Measurements from ENCODE around the gene SNED1. TPM values are rescaled to one million over a fixed set of nuclear protein-coding genes. Genes with fewer than 3 reads are reported as not detected.

The SNED1 gene
- total and polyA plus RNA-seq, 9 of the 15 experiments (the other 6 are each of a cell fraction or from before 2014, with no cell fraction given): 0.03 to 0.07 (median 0.05) TPM; not detected in 5

DNA sequence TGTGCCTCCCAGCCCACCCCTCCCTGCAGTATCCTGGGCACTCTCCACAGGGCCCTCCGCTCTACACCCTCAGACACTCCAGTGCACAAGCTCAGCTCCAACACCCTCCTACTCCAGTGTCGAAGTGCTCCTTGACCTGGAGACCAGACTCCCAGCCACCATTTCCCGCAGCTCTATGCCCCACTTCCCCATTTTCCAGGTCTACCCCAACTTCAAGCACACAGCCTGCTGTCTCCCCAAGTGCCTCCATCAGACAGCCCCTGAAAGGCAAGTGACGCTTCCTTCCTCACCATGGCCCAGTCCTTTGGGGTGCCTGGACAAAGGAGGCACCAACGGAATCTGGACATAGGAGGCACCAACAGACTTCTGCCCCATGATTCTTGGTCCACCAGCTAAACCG, 143.6 kb downstream of the SNED1 start:
- Histone ChIP-seq H4K20me1 (replicated peaks; ENCODE audit: control insufficient read depth, insufficient read depth, low read length) (no peaks in the 10 kb centered on the region), H3K27me3 (ENCODE audit: control insufficient read depth in 2 of 2, insufficient read depth in 2 of 2, low read length in 2 of 2) (no peaks in the 10 kb centered on the region), H2AFZ (ENCODE audit: low read depth, low read length) (no peak overlapping the region), H3K9me3 (replicated peaks; ENCODE audit: control insufficient read depth, insufficient read depth, low read depth, low read length) (no peaks in the 10 kb centered on the region), H3K27ac (ENCODE audit: extremely low read depth, low read depth, low read length) (no peak overlapping the region), H3K9ac (ENCODE audit: insufficient read depth in 1 of 2, low read depth in 2 of 2, low read length in 2 of 2) (no peak overlapping the region; a peak in 1 of 4 replicates), H3K79me2 (ENCODE audit: control insufficient read depth, insufficient read depth, low read length) (peaks cover 8% of the 10 kb centered on the region; the same call in 1 of the 3 replicates), H3K4me3 (no peak overlapping the region), H3K4me2 (ENCODE audit: insufficient read depth, low read length) (no peak overlapping the region), H3K4me1 (replicated peaks in 1 of 2; ENCODE audit: control insufficient read depth in 2 of 2, insufficient read depth in 2 of 2, low read length in 2 of 2) (peaks cover 0 to 3% of the 10 kb centered on the region in 2 experiments; a peak in 1 of 5 replicates), H3K36me3 (ENCODE audit: control insufficient read depth, insufficient read depth, low read length) (peaks cover 24% of the 10 kb centered on the region; the same call in 1 of the 3 replicates), H3K9me1 (ENCODE audit: control insufficient read depth, insufficient read depth, low read length) (no peaks in the 10 kb centered on the region)
- ATAC-seq (no peak), FAIRE-seq (no peak), DNase-seq (ENCODE audit: extremely low read depth in 1 of 4, low spot score in 3 of 4) (no peak)
- no peak for TF ChIP-seq ZBED1 (IDR thresholded peaks at IDR 0.05)
- TF ChIP-seq SPI1 (IDR thresholded peaks at IDR 0.05; ENCODE audit: borderline replicate concordance, low read depth, low read length): peak; percentile 59; the same call in 1 of the 2 replicates
- intact Hi-C loops (cut with micrococcal nuclease) (no loop called here), in situ Hi-C loops (cut with MboI) (no loop called here)
- 88% methylated on average over 5 of the region's 6 CpGs for WGBS (ENCODE audit: insufficient coverage, low coverage, missing lambda C conversion rate)
- no TSS peak for BruUV-seq (replicated peaks)
- POLR2A ChIA-PET: interaction anchor here (0.6 kb wide), 1 partner anchor 118 kb away, joined by 3 read pairs; no protein-coding TSS in a partner anchor
- CTCF ChIA-PET (ENCODE audit: low intra/inter-chr PET ratio): no interaction called here

DNA sequence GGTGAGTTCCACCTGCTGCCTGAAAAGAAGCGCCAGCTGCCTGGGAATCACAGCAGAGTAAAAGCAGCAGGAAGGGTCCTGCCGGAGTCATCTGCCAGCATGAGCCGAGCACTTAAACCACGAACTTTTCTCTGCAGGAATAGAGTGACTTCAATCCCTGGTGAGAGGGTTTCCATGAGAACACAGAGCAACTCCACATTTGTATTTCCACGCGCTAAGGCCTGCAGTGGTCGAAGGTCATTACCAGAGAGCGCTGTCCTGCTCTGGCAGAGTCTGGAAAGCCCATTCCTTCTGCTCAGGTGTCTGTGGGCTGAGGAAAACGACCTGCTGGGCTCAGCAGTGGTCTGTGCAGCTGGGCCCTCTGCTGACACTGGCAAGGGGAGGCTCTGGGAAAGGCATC, 144.2 kb downstream of the SNED1 start:
- Histone ChIP-seq H3K27ac (ENCODE audit: extremely low read depth, low read depth, low read length) (no peak overlapping the region), H3K4me3 (no peak overlapping the region), H3K9me3 (replicated peaks; ENCODE audit: control insufficient read depth, insufficient read depth, low read depth, low read length) (no peaks in the 10 kb centered on the region), H3K9me1 (ENCODE audit: control insufficient read depth, insufficient read depth, low read length) (no peaks in the 10 kb centered on the region), H4K20me1 (replicated peaks; ENCODE audit: control insufficient read depth, insufficient read depth, low read length) (no peaks in the 10 kb centered on the region), H2AFZ (ENCODE audit: low read depth, low read length) (no peak overlapping the region), H3K27me3 (ENCODE audit: control insufficient read depth in 2 of 2, insufficient read depth in 2 of 2, low read length in 2 of 2) (no peaks in the 10 kb centered on the region), H3K9ac (ENCODE audit: insufficient read depth in 1 of 2, low read depth in 2 of 2, low read length in 2 of 2) (no peak overlapping the region), H3K4me2 (ENCODE audit: insufficient read depth, low read length) (no peak overlapping the region), H3K36me3 (ENCODE audit: control insufficient read depth, insufficient read depth, low read length) (peaks cover 24% of the 10 kb centered on the region; the same call in 1 of the 3 replicates), H3K4me1 (replicated peaks in 1 of 2; ENCODE audit: control insufficient read depth in 2 of 2, insufficient read depth in 2 of 2, low read length in 2 of 2) (peaks cover 0 to 3% of the 10 kb centered on the region in 2 experiments; a peak in 1 of 5 replicates), H3K79me2 (ENCODE audit: control insufficient read depth, insufficient read depth, low read length) (peaks cover 8% of the 10 kb centered on the region; the same call in 2 of the 3 replicates)
- TF ChIP-seq, protein P1, sequence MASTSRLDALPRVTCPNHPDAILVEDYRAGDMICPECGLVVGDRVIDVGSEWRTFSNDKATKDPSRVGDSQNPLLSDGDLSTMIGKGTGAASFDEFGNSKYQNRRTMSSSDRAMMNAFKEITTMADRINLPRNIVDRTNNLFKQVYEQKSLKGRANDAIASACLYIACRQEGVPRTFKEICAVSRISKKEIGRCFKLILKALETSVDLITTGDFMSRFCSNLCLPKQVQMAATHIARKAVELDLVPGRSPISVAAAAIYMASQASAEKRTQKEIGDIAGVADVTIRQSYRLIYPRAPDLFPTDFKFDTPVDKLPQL (IDR thresholded peaks at IDR 0.05; ENCODE audit: extremely low read depth, insufficient read length): no peak
- TF ChIP-seq PRMT5 (CRISPR knock-in tag; IDR thresholded peaks at IDR 0.05): no peak
- TF ChIP-seq NELFE (IDR thresholded peaks at IDR 0.05; ENCODE audit: insufficient read depth, insufficient read length): no peak
- TF ChIP-seq, protein P2, sequence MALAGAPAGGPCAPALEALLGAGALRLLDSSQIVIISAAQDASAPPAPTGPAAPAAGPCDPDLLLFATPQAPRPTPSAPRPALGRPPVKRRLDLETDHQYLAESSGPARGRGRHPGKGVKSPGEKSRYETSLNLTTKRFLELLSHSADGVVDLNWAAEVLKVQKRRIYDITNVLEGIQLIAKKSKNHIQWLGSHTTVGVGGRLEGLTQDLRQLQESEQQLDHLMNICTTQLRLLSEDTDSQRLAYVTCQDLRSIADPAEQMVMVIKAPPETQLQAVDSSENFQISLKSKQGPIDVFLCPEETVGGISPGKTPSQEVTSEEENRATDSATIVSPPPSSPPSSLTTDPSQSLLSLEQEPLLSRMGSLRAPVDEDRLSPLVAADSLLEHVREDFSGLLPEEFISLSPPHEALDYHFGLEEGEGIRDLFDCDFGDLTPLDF (CRISPR knock-in tag; IDR thresholded peaks at IDR 0.05): no peak
- TF ChIP-seq TBP (optimal IDR thresholded peaks at IDR 0.05; ENCODE audit: low read depth, low read length): no peak
- TF ChIP-seq, protein P3, sequence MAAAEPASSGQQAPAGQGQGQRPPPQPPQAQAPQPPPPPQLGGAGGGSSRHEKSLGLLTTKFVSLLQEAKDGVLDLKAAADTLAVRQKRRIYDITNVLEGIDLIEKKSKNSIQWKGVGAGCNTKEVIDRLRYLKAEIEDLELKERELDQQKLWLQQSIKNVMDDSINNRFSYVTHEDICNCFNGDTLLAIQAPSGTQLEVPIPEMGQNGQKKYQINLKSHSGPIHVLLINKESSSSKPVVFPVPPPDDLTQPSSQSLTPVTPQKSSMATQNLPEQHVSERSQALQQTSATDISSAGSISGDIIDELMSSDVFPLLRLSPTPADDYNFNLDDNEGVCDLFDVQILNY (CRISPR knock-in tag; IDR thresholded peaks at IDR 0.05): no peak
- no peak for TF ChIP-seq FOSL1 (tag; conservative IDR thresholded peaks at IDR 0.05)
- no peak for TF ChIP-seq MBD2 (IDR thresholded peaks at IDR 0.05; ENCODE audit: borderline replicate concordance, low read depth)
- TF ChIP-seq ZC3H4 (CRISPR knock-in tag; IDR thresholded peaks at IDR 0.05; ENCODE audit: borderline replicate concordance): no peak
- no TSS peak for BruUV-seq (replicated peaks)
- POLR2A ChIA-PET: no interaction called here
- no peak for DNase-seq (ENCODE audit: extremely low read depth in 1 of 4, low spot score in 3 of 4)
- 94% methylated on average over 7 of the region's 9 CpGs for WGBS (ENCODE audit: insufficient coverage, low coverage, missing lambda C conversion rate)
- intact Hi-C loops (cut with micrococcal nuclease): no loop called here
- CTCF ChIA-PET (ENCODE audit: low intra/inter-chr PET ratio): no interaction called here
- no peak for FAIRE-seq
- no peak for ATAC-seq
- in situ Hi-C loops (cut with MboI): no loop called here
